ENCODE results near the gene KIF1B.

The KIF1B gene

DNA sequence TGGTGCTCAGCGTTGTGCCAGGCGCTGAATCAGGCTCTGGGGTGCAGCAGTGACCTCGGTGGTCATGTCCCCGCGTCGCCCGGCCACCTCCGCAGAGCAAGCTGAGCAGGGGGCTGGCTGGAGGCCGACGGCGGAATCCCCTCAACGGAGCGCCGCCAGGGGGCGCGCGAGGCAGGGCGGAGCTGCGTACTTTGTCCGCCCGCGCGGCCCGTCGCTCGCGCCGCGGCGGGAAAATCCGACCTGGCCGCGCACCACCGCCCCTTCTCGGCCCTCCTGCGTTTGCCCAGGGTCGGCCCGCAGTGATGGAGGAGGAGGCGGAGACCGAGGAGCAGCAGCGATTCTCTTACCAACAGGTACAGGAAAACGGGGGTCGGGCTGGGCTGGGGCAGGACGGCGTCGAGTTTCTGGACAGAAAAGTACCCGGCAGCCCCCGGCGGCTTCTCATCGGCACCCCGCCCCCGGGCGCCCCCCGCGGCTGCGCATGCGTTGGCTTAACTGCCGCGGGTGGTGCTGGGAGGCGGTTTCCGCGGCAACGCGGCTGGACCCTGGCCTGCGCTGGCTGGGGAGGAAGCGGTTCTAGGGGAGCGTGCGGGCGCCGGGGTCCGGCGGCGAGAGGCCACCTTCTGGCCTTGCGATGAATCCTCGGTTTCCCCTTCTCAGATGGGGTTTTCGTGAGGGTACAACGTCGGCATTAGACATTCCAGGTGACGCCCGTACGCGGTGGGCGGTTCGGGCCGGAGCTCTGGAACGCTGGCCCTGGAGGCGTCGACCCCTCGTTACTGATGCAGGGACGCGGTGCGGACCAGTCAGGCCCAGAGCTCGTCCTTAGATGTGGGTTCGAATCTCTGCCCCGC lies 220.1 kb downstream of the KIF1B start, which contains the start of gene CENPS:
CENPS (plus strand) TSS at position 218 of the 854 bp plus-strand sequence; CDS start at position 303, 85 bp downstream.
- peak; percentile 74 for DNase-seq
